Activated naive CD4-positive, alpha-beta T cell treated with anti-CD3 and anti-CD28 coated beads, Interleukin-2, amount 50 U/mL, for 24 hours (primary cell): ENCODE measurements around the gene MTA2.
"Not testable (repeated sequence)": the region's sequence is repeated elsewhere in the genome, so short reads cannot be mapped to it uniquely, and the experiment has no call there.

Experiments
- H3K27ac Mint-ChIP-seq: one replicate; pipeline ENCODE4 v1.8.0; 2021; ENCODE audit warnings: mild to moderate bottlenecking, mixed read lengths
- H3K27me3 Mint-ChIP-seq: one replicate; pipeline ENCODE4 v1.8.0; 2021; ENCODE audit warnings: mixed read lengths
- H3K36me3 Mint-ChIP-seq: one replicate; pipeline ENCODE4 v1.8.0; 2021; ENCODE audit warnings: mixed read lengths
- H3K4me1 Mint-ChIP-seq: one replicate; pipeline ENCODE4 v1.8.0; 2021; ENCODE audit warnings: mixed read lengths
- H3K4me3 Mint-ChIP-seq: one replicate; pipeline ENCODE4 v1.8.0; 2021; ENCODE audit warnings: mild to moderate bottlenecking, mixed read lengths
- H3K9me3 Mint-ChIP-seq: one replicate; pipeline ENCODE4 v1.8.0; 2021; ENCODE audit warnings: mixed read lengths

MTA2 gene

DNA sequence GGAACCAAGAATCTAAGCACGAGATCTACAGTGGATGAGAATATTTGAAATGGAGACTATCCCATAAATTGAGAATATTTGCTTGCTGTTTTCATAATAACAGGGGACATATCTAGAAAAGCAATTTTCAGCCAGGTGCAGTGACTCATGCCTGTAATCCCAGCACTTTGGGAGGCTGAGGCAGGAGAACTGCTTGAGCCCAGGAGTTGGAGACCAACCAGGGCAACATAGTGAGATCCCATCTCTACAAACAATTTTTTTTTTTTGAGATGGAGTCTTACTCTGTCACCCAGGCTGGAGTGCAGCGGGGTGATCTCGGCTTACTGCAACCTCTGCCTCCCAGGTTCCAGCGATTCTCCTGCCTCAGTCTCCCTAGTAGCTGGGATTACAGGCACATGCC, 19.9 kb downstream of the MTA2 start:
- not testable (repeated sequence) for H3K27me3 Mint-ChIP-seq, H3K4me3 Mint-ChIP-seq, H3K9me3 Mint-ChIP-seq, H3K27ac Mint-ChIP-seq, H3K4me1 Mint-ChIP-seq, H3K36me3 Mint-ChIP-seq

GRCh38 chr11:62580959-62581715, 20.5 kb downstream of the MTA2 start:
- Mint-ChIP-seq H3K27me3 (no peaks in the 10 kb centered on the region), H3K9me3 (no peaks in the 10 kb centered on the region), H3K27ac (no peak overlapping the region), H3K36me3 (peaks cover 1% of the 10 kb centered on the region), H3K4me3 (no peak overlapping the region), H3K4me1 (peaks cover 5% of the 10 kb centered on the region)

- no peak overlapping the region for H3K27ac Mint-ChIP-seq
- H3K36me3 Mint-ChIP-seq: peaks cover 4% of the 10 kb centered on the region
- peaks cover 18% of the 10 kb centered on the region for H3K4me1 Mint-ChIP-seq
- H3K4me3 Mint-ChIP-seq: no peak overlapping the region
- H3K27me3 Mint-ChIP-seq: no peaks in the 10 kb centered on the region
- no peaks in the 10 kb centered on the region for H3K9me3 Mint-ChIP-seq
These were observed 22.4 kb downstream of the MTA2 start for GRCh38 chr11:62579252-62579651.

DNA sequence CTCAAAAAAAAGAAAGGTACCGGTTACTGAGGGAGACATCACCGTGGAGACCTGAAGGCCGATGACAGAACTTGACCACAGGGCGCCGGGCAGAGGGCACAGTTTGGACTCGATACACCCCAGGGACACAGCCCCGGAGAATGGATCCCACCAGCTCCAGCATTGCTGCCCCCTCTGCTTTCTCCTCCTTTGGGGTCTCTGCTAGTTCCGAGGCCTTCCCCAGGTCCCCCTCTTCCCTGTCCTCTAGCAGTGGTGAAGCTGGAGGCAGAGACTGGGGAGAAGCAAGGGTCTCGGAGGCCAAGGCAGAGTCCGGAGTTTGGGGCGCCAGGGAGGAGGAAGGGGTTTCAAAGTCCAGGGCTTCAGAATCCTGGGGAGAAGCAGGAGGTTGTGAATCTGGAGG, 23.1 kb downstream of the MTA2 start:
- H3K9me3 Mint-ChIP-seq: no peaks in the 10 kb centered on the region
- peak overlapping the region; percentile 30 for H3K27ac Mint-ChIP-seq
- H3K27me3 Mint-ChIP-seq: no peaks in the 10 kb centered on the region
- H3K36me3 Mint-ChIP-seq: peaks cover 5% of the 10 kb centered on the region
- no peak overlapping the region for H3K4me3 Mint-ChIP-seq
- peaks cover 17% of the 10 kb centered on the region for H3K4me1 Mint-ChIP-seq

DNA sequence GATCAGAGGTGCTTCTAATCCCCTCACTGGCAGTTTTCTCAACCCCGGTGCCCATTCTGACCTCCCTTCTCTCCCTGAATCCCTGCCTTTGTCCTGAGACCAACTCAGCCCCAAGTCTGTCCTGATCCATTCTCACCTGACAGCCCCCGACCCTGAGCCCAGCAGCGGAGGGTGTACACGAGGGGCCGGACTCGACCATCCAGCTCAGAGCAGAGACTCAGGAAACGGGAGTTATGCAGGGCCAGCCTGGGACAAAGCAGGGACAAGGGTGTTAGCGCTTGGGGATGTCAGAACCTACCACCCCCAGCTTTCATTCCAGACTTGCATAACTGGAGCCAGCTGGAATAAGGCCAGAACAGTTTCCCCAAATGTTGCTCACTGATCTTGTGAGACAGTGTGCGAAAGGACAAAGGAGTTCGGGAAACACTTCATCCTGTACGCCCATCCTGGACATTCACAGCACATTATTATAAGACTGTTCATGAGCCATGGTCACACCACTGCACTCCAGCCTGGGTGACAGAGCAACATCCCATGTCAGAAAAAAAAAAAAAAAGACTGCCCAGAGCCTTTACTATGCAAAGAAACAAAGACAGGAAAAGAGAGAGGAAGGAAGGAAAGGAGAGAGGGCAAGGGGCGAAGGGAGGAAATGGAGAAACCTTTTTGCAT, 24.5 kb downstream of the MTA2 start:
- H3K9me3 Mint-ChIP-seq: no peaks in the 10 kb centered on the region
- peaks cover 29% of the 10 kb centered on the region for H3K4me1 Mint-ChIP-seq
- no peak overlapping the region for H3K4me3 Mint-ChIP-seq
- H3K36me3 Mint-ChIP-seq: peaks cover 17% of the 10 kb centered on the region
- no peaks in the 10 kb centered on the region for H3K27me3 Mint-ChIP-seq
- no peak overlapping the region for H3K27ac Mint-ChIP-seq

DNA sequence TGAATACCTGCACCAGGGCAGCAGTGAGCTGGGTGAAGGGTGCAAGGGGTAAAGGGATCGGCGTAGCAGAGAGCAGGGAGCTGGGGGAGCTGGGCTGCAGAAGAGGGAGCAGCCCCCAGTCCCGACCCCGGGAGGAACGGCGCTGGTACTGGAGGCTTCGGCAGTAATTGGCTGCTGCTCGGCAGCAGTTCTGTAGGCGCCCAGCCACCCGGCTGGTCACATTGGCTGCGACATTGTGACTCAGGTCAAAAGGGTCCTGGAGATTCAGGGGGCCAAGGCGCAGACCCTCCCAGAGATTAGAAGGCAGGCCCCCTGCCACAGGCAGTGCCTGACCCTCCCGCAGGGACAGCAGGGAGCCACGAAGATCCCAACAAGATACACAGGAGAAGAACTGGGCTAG, 25.8 kb downstream of the MTA2 start:
- H3K27me3 Mint-ChIP-seq: no peaks in the 10 kb centered on the region
- H3K27ac Mint-ChIP-seq: no peak overlapping the region
- H3K4me3 Mint-ChIP-seq: peak overlapping the region; percentile 95

GRCh38 chr11:62575156-62575555, 26.5 kb downstream of the MTA2 start:
- H3K36me3 Mint-ChIP-seq: peaks cover 31% of the 10 kb centered on the region
- H3K9me3 Mint-ChIP-seq: no peaks in the 10 kb centered on the region
- H3K27me3 Mint-ChIP-seq: no peaks in the 10 kb centered on the region
- H3K27ac Mint-ChIP-seq: peak overlapping the region; percentile 38
- H3K4me3 Mint-ChIP-seq: peak overlapping the region; percentile 95
- peaks cover 49% of the 10 kb centered on the region for H3K4me1 Mint-ChIP-seq

More for the DNA sequence above, 25.8 kb downstream of the MTA2 start:
- Mint-ChIP-seq H3K4me1 (peaks cover 42% of the 10 kb centered on the region), H3K36me3 (peaks cover 28% of the 10 kb centered on the region), H3K9me3 (no peaks in the 10 kb centered on the region)

DNA sequence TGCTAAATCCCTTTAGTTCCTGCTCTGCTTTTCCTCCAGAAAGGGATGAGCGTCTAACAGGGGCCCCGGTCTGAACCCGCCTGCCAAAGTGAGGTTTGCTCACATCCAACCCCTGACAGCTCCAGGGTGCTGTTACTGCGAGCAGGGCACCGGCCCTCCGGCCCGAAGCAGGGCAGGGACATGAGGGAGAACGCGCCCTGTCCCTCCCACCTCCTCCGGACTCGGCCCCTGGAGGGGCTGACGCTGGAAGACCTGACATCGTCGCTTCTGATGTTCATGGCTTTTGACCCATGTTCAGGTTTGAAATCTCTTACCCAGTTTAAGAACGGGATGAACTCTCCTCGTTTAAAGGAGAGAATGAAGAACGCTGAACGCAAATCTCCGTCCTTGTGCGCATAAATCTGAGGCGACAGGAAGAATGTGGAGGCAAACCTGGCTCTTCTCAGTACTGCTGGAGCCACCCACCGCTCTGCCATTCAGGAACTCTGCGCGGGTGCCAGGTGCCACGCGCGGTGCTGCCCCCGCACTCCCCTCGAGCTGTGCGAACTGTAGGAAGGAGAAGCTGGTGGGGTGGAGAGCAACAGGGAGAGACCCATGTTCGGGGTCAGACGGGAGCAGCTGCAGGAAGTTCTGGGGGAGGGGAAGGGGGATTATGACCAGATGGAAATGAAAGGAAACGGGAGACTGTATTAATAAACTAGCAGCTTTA, 27.1 kb downstream of the MTA2 start:
- Mint-ChIP-seq H3K36me3 (peaks cover 32% of the 10 kb centered on the region), H3K27me3 (no peaks in the 10 kb centered on the region), H3K4me3 (peak overlapping the region; percentile 95), H3K4me1 (peaks cover 55% of the 10 kb centered on the region), H3K9me3 (no peaks in the 10 kb centered on the region), H3K27ac (peak overlapping the region; percentile 99)

GRCh38 chr11:62573592-62574362, 27.9 kb downstream of the MTA2 start, which contains the start of gene EEF1G:
EEF1G (minus strand) TSS chr11:62573891; CDS start chr11:62573842, 49 bp downstream.
- Mint-ChIP-seq H3K27me3 (no peaks in the 10 kb centered on the region), H3K4me1 (peaks cover 56% of the 10 kb centered on the region), H3K36me3 (peaks cover 32% of the 10 kb centered on the region)

DNA sequence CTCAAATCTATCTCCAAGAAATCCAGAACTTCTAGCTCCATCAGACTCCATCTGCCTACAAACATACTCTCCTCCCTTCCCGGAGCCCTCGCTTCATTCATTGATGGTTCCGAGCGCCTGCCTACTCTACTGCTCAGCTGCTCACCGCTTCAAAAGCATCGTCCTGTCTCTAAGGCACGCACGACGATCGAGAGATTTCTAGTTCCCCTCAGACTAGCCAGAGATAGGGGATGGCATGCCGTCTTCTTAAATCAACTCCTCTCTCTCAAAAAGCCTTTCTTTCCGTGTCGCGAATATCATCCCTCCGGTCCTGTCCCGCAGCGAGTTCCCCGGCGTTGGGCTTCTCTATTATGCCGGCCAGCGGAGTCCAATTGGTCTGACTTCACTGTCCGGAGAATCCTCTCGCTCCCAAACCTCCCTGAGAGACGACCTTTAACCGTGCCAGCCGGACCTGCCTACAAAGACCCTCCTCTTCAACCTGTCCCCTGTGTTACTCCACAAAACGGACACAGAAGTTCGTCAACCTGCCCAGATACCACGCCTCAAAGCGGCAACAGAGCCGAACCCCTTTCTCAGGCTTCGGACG, 28.6 kb downstream of the MTA2 start:
- H3K36me3 Mint-ChIP-seq: peaks cover 32% of the 10 kb centered on the region
- peak overlapping the region; percentile 95 for H3K4me3 Mint-ChIP-seq
- H3K9me3 Mint-ChIP-seq: no peaks in the 10 kb centered on the region
- peaks cover 59% of the 10 kb centered on the region for H3K4me1 Mint-ChIP-seq
- peak overlapping the region; percentile 99 for H3K27ac Mint-ChIP-seq
- no peaks in the 10 kb centered on the region for H3K27me3 Mint-ChIP-seq

More at GRCh38 chr11:62573592-62574362, 27.9 kb downstream of the MTA2 start, which contains the start of gene EEF1G:
- no peaks in the 10 kb centered on the region for H3K9me3 Mint-ChIP-seq
- H3K27ac Mint-ChIP-seq: peak within 1 kb of the TSS; percentile 99
- H3K4me3 Mint-ChIP-seq: peak within 1 kb of the TSS; percentile 95

DNA sequence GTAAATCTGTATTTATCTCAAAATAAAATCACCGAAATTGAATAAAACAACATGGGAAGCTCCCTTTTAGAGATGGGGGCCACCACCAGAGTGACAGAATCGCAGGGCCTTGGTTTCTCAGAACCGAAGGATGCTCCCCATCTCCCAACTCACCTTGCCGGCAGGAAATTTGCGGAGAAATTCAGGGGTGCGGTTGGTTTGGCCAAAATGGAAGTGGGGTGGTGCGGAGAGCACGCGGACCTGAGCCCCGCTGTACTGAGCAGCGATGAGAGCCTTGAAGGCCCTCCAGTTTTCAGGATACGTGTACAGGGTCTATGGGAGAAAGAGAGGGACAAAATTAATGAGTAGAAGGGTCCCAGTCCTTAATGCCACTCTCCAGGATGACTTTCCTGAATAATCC, 29.2 kb downstream of the MTA2 start:
- peaks cover 34% of the 10 kb centered on the region for H3K36me3 Mint-ChIP-seq
- H3K27me3 Mint-ChIP-seq: no peaks in the 10 kb centered on the region

GRCh38 chr11:62571493-62571892, 30.2 kb downstream of the MTA2 start:
- peaks cover 40% of the 10 kb centered on the region for H3K36me3 Mint-ChIP-seq
- H3K4me3 Mint-ChIP-seq: peak overlapping the region; percentile 95
- peaks cover 71% of the 10 kb centered on the region for H3K4me1 Mint-ChIP-seq
- not testable (repeated sequence) for H3K9me3 Mint-ChIP-seq, H3K27me3 Mint-ChIP-seq
- peak overlapping the region; percentile 83 for H3K27ac Mint-ChIP-seq

More for the DNA sequence above, 29.2 kb downstream of the MTA2 start:
- H3K4me3 Mint-ChIP-seq: peak overlapping the region; percentile 95
- H3K27ac Mint-ChIP-seq: peak overlapping the region; percentile 99
- H3K9me3 Mint-ChIP-seq: no peaks in the 10 kb centered on the region
- H3K4me1 Mint-ChIP-seq: peaks cover 62% of the 10 kb centered on the region

DNA sequence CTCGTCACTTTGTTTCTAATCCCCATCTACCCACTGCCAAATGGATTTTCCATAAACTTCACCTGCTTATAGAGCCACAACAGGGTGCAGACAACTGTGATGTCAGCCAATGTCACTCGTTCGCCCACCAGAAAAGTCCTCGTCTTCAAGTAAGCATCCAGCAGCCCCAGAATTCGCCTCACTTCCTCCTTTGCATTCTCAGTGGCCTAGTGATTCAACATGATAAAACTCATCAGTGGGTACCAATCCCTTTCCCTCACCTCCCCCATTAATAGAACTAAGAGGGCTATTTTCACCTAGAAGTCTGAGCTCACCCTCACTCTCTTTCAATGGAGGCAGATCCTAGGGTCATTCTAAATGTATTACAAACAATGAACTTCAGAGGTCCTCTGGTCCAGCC, 30.8 kb downstream of the MTA2 start:
- H3K27me3 Mint-ChIP-seq, H3K9me3 Mint-ChIP-seq: not testable (repeated sequence)
- peaks cover 42% of the 10 kb centered on the region for H3K36me3 Mint-ChIP-seq
- peaks cover 77% of the 10 kb centered on the region for H3K4me1 Mint-ChIP-seq
- peak overlapping the region; percentile 83 for H3K27ac Mint-ChIP-seq
- peak overlapping the region; percentile 95 for H3K4me3 Mint-ChIP-seq

DNA sequence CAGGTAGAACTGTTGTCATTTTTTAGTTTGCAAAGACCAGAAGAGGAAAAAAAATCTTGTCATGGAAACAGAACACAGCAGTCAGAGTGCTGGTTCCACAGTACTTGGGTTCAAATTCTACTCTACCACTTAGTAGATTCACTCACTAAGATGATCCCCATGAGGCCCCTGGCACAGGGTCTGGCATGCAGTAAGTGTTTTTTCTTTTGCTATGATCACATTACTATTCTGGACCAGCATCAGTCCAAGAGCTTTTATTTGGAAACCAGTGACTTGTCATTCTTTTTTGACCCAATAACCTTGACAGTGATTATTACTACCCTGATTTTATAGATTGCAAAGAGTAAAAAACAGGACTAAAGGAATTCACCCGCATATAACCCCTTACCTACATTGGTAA, 32.1 kb downstream of the MTA2 start:
- peak overlapping the region; percentile 55 for H3K27ac Mint-ChIP-seq
- peaks cover 71% of the 10 kb centered on the region for H3K4me1 Mint-ChIP-seq
- no peaks in the 10 kb centered on the region for H3K9me3 Mint-ChIP-seq
- no peaks in the 10 kb centered on the region for H3K27me3 Mint-ChIP-seq
- H3K36me3 Mint-ChIP-seq: peaks cover 42% of the 10 kb centered on the region
- H3K4me3 Mint-ChIP-seq: no peak overlapping the region
